ENCODE data around the gene ADARB1. TPM values are rescaled to one million over a fixed set of nuclear protein-coding genes. Genes with fewer than 3 reads are reported as not detected.

ADARB1 gene
- total and polyA plus RNA-seq, 12 donors: 7.2 to 21.6 (median 16.1) TPM

GRCh38 chr21:45227735-45228134, 153.4 kb downstream of the ADARB1 start:
- no peak overlapping the region for H3K4me3 ChIP-seq
- no peaks in the 10 kb centered on the region for H3K27me3 ChIP-seq
- DNase-seq: no peak
- TF ChIP-seq POLR2A (IDR thresholded peaks at IDR 0.05): no peak
- no peak for TF ChIP-seq CTCF (IDR thresholded peaks at IDR 0.05)
- 73 to 81% (median 78%) methylated on average over 8 to 10 of the region's 10 CpGs for WGBS, 4 donors
- no peaks in the 10 kb centered on the region for H3K9me3 ChIP-seq (replicated peaks in 1 of 3)
- no peaks in the 10 kb centered on the region for H3K36me3 ChIP-seq (replicated peaks in 1 of 2)
- H3K4me1 ChIP-seq (replicated peaks in 1 of 2): no peaks in the 10 kb centered on the region
- no peak overlapping the region for H3K27ac ChIP-seq
- intact Hi-C loops (cut with DNase I): no loop called here

GRCh38 chr21:45228171-45228641, 153.8 kb downstream of the ADARB1 start:
- intact Hi-C loops (cut with DNase I): no loop called here
- DNase-seq: peak in 6 of 7 donors; percentile 61 to 83 (median 72)
- H3K27me3 ChIP-seq: no peaks in the 10 kb centered on the region
- no peak overlapping the region for H3K27ac ChIP-seq
- H3K4me3 ChIP-seq: no peak overlapping the region
- H3K9me3 ChIP-seq (replicated peaks in 1 of 3): no peaks in the 10 kb centered on the region
- TF ChIP-seq POLR2A (IDR thresholded peaks at IDR 0.05) (no peak), CTCF (IDR thresholded peaks at IDR 0.05) (no peak)
- H3K36me3 ChIP-seq (replicated peaks in 1 of 2): no peaks in the 10 kb centered on the region
- 26 to 34% (median 32%) methylated on average over 6 of the region's 6 CpGs for WGBS, 4 donors
- no peaks in the 10 kb centered on the region for H3K4me1 ChIP-seq (replicated peaks in 1 of 2)

- no peak overlapping the region for H3K4me3 ChIP-seq
- H3K27ac ChIP-seq: no peak overlapping the region
- H3K27me3 ChIP-seq: no peaks in the 10 kb centered on the region
- TF ChIP-seq CTCF (IDR thresholded peaks at IDR 0.05) (no peak), POLR2A (IDR thresholded peaks at IDR 0.05) (no peak)
- intact Hi-C loops (cut with DNase I): no loop called here
- WGBS, 4 donors: 83 to 92% (median 85%) methylated on average over 3 of the region's 3 CpGs
- no peaks in the 10 kb centered on the region for H3K36me3 ChIP-seq (replicated peaks in 1 of 2)
- no peaks in the 10 kb centered on the region for H3K9me3 ChIP-seq (replicated peaks in 1 of 3)
- H3K4me1 ChIP-seq (replicated peaks in 1 of 2): no peaks in the 10 kb centered on the region
- no peak for DNase-seq
Observed at GRCh38 chr21:45228656-45229240, 154.4 kb downstream of the ADARB1 start.

- no peaks in the 10 kb centered on the region for H3K9me3 ChIP-seq (replicated peaks in 1 of 3)
- DNase-seq: no peak
- no peak overlapping the region for H3K27ac ChIP-seq
- H3K36me3 ChIP-seq (replicated peaks in 1 of 2): no peaks in the 10 kb centered on the region
- H3K4me1 ChIP-seq (replicated peaks in 1 of 2): no peaks in the 10 kb centered on the region
- no peak overlapping the region for H3K4me3 ChIP-seq
- WGBS, 4 donors: 76 to 84% (median 83%) methylated on average over 3 of the region's 3 CpGs
- TF ChIP-seq POLR2A (IDR thresholded peaks at IDR 0.05) (no peak), CTCF (IDR thresholded peaks at IDR 0.05) (no peak)
- peaks cover 4% of the 10 kb centered on the region for H3K27me3 ChIP-seq
- intact Hi-C loops (cut with DNase I): no loop called here
Observed at GRCh38 chr21:45231705-45232104, 157.3 kb downstream of the ADARB1 start.
